ENCODE data around the gene CSRNP2. TPM values are rescaled to one million over a fixed set of nuclear protein-coding genes. Genes with fewer than 3 reads are reported as not detected.

Gene CSRNP2, protein sequence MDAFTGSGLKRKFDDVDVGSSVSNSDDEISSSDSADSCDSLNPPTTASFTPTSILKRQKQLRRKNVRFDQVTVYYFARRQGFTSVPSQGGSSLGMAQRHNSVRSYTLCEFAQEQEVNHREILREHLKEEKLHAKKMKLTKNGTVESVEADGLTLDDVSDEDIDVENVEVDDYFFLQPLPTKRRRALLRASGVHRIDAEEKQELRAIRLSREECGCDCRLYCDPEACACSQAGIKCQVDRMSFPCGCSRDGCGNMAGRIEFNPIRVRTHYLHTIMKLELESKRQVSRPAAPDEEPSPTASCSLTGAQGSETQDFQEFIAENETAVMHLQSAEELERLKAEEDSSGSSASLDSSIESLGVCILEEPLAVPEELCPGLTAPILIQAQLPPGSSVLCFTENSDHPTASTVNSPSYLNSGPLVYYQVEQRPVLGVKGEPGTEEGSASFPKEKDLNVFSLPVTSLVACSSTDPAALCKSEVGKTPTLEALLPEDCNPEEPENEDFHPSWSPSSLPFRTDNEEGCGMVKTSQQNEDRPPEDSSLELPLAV
- total RNA-seq: 15.7 and 19.8 TPM in 2 replicates
- polyA plus RNA-seq: 16.5 and 21.4 TPM in 2 replicates
- polyA plus RNA-seq (2012): 11.2 and 13.9 TPM in 2 replicates
- polyA minus RNA-seq (ENCODE audit: low replicate concordance): 17.0 and 40.5 TPM in 2 replicates

GRCh38 chr12:51083126-51083833 is at the start of gene CSRNP2:
Gene CSRNP2 (minus strand): TSS chr12:51083596. CDS start chr12:51076561, 7,035 bp downstream.
- no peaks in the 10 kb centered on the region for H3K36me3 ChIP-seq (ENCODE audit: control insufficient read depth, insufficient read depth, low read length)
- peak within 1 kb of the TSS; percentile 49 for H2AFZ ChIP-seq (ENCODE audit: low read length)
- TF ChIP-seq, protein P1, sequence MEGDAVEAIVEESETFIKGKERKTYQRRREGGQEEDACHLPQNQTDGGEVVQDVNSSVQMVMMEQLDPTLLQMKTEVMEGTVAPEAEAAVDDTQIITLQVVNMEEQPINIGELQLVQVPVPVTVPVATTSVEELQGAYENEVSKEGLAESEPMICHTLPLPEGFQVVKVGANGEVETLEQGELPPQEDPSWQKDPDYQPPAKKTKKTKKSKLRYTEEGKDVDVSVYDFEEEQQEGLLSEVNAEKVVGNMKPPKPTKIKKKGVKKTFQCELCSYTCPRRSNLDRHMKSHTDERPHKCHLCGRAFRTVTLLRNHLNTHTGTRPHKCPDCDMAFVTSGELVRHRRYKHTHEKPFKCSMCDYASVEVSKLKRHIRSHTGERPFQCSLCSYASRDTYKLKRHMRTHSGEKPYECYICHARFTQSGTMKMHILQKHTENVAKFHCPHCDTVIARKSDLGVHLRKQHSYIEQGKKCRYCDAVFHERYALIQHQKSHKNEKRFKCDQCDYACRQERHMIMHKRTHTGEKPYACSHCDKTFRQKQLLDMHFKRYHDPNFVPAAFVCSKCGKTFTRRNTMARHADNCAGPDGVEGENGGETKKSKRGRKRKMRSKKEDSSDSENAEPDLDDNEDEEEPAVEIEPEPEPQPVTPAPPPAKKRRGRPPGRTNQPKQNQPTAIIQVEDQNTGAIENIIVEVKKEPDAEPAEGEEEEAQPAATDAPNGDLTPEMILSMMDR (conservative IDR thresholded peaks at IDR 0.05 in 1 of 2, IDR thresholded peaks at IDR 0.05 in 1 of 2; ENCODE audit: low read depth in 1 of 2, low read length in 2 of 2): no peak
- no peak for TF ChIP-seq EZH2 (IDR thresholded peaks at IDR 0.05; ENCODE audit: low read length, missing control alignments)
- no peaks in the 10 kb centered on the region for H3K9me3 ChIP-seq (ENCODE audit: control insufficient read depth, insufficient read depth, low read depth, low read length)
- H3K4me2 ChIP-seq (ENCODE audit: extremely low read depth, insufficient read depth, low read length): peak within 1 kb of the TSS; percentile 92
- peaks cover 3% of the 10 kb centered on the region for H3K4me1 ChIP-seq (ENCODE audit: control insufficient read depth, extremely low read depth, insufficient read depth, low read length)
- H3K27ac ChIP-seq (ENCODE audit: insufficient read depth, low read length): peak within 1 kb of the TSS; percentile 83
- peak within 1 kb of the TSS; percentile 82 for H3K9ac ChIP-seq (ENCODE audit: insufficient read depth, low read length)
- H3K79me2 ChIP-seq (ENCODE audit: control insufficient read depth, insufficient read depth, low read length): peaks cover 32% of the 10 kb centered on the region
- no peaks in the 10 kb centered on the region for H4K20me1 ChIP-seq (ENCODE audit: control insufficient read depth, extremely low read depth, insufficient read depth, low read length)
- peak within 1 kb of the TSS; percentile 63 to 90 (median 85) for H3K4me3 ChIP-seq (replicated peaks in 1 of 4; ENCODE audit: control extremely low read depth in 1 of 4, insufficient read depth in 1 of 4, low read depth in 3 of 4, low read length in 4 of 4)
- peak; percentile 95 for DNase-seq (ENCODE audit: low read depth in 2 of 2)
- H3K27me3 ChIP-seq (ENCODE audit: control insufficient read depth, insufficient read depth, low read length): no peaks in the 10 kb centered on the region

DNA sequence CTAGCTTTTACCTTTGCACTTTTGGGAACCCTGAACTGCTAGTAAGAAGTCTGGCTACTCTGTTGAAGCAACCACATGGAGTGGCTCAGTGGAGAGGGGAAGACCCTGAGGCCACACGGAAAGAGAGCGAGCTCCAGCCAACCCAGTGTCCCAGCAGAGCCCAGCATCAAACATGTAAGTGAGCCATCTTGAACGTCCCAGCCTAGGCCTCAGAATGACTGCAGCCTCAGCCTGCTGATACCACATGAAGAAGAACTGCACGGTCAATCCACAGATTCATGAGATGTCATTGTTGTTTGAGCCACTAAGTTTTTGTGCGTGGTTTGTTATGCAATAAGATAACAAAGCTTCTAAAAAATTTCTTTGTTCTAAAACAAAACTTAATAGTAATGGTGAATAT is 49.3 kb upstream of the CSRNP2 start:
- DNase-seq (ENCODE audit: low read depth in 2 of 2): peak in 1 of 2 donors; percentile 22
- H3K4me3 ChIP-seq (replicated peaks in 1 of 4; ENCODE audit: control extremely low read depth in 1 of 4, insufficient read depth in 1 of 4, low read depth in 3 of 4, low read length in 4 of 4): no peak overlapping the region
- H3K27me3 ChIP-seq (ENCODE audit: control insufficient read depth, insufficient read depth, low read length): no peaks in the 10 kb centered on the region
- H3K4me1 ChIP-seq (ENCODE audit: control insufficient read depth, extremely low read depth, insufficient read depth, low read length): no peaks in the 10 kb centered on the region
- no peak overlapping the region for H2AFZ ChIP-seq (ENCODE audit: low read length)
- H4K20me1 ChIP-seq (ENCODE audit: control insufficient read depth, extremely low read depth, insufficient read depth, low read length): no peaks in the 10 kb centered on the region
- TF ChIP-seq, protein P1 (conservative IDR thresholded peaks at IDR 0.05 in 1 of 2, IDR thresholded peaks at IDR 0.05 in 1 of 2; ENCODE audit: low read depth in 1 of 2, low read length in 2 of 2): no peak
- no peak for TF ChIP-seq EZH2 (IDR thresholded peaks at IDR 0.05; ENCODE audit: low read length, missing control alignments)
- no peaks in the 10 kb centered on the region for H3K79me2 ChIP-seq (ENCODE audit: control insufficient read depth, insufficient read depth, low read length)
- no peak overlapping the region for H3K27ac ChIP-seq (ENCODE audit: insufficient read depth, low read length)
- H3K36me3 ChIP-seq (ENCODE audit: control insufficient read depth, insufficient read depth, low read length): no peaks in the 10 kb centered on the region
- H3K9me3 ChIP-seq (ENCODE audit: control insufficient read depth, insufficient read depth, low read depth, low read length): no peaks in the 10 kb centered on the region
- H3K9ac ChIP-seq (ENCODE audit: insufficient read depth, low read length): no peak overlapping the region
- H3K4me2 ChIP-seq (ENCODE audit: extremely low read depth, insufficient read depth, low read length): no peak overlapping the region

Data from fibroblast of lung (primary cell).